ENCODE data around the gene APLF.
"Not testable (repeated sequence)": the region's sequence is repeated elsewhere in the genome, so short reads cannot be mapped to it uniquely, and the experiment has no call there.

Gene APLF

GRCh38 chr2:68441179-68441993 lies 26.0 kb upstream of the APLF start:
- peak; percentile 82 for DNase-seq

- DNase-seq, result no peak
Measured at GRCh38 chr2:68441994-68442322, 25.4 kb upstream of the APLF start.

- DNase-seq, result not testable (repeated sequence)
Measured at GRCh38 chr2:68446425-68446824, 21.0 kb upstream of the APLF start.

GRCh38 chr2:68447118-68447517 lies 20.3 kb upstream of the APLF start:
- DNase-seq, result no peak

- DNase-seq, result no peak
Measured at GRCh38 chr2:68448671-68449653, 18.4 kb upstream of the APLF start.

- no peak for DNase-seq
Measured at GRCh38 chr2:68452158-68452900, 15.1 kb upstream of the APLF start.

GRCh38 chr2:68453761-68454360 lies 13.5 kb upstream of the APLF start:
- DNase-seq, result no peak

- no peak for DNase-seq
Measured at GRCh38 chr2:68454719-68455118, 12.7 kb upstream of the APLF start.

GRCh38 chr2:68456198-68456597 lies 11.2 kb upstream of the APLF start:
- no peak for DNase-seq

- no peak for DNase-seq
Measured at GRCh38 chr2:68458981-68459380, 8.4 kb upstream of the APLF start.

- DNase-seq, result peak; percentile 39
Measured at GRCh38 chr2:68463287-68463877, 4.0 kb upstream of the APLF start.

- no peak for DNase-seq
Measured at GRCh38 chr2:68464651-68465050, 2.7 kb upstream of the APLF start.

GRCh38 chr2:68465081-68465916 lies 2.1 kb upstream of the APLF start:
- DNase-seq, result no peak

- DNase-seq, result no peak
Measured at GRCh38 chr2:68466361-68466777, 1.0 kb upstream of the APLF start.

- DNase-seq, result no peak
Measured at GRCh38 chr2:68466778-68467076, 658 bp upstream of the APLF start.

- DNase-seq, result no peak
Measured at GRCh38 chr2:68468801-68469200, 1.4 kb downstream of the APLF start.

- no peak for DNase-seq
Measured at GRCh38 chr2:68469935-68470334, 2.5 kb downstream of the APLF start.

GRCh38 chr2:68471385-68471784 lies 4.0 kb downstream of the APLF start:
- no peak for DNase-seq

GRCh38 chr2:68472796-68473414 lies 5.5 kb downstream of the APLF start:
- DNase-seq, result no peak

GRCh38 chr2:68475110-68475509 lies 7.7 kb downstream of the APLF start:
- no peak for DNase-seq

- no peak for DNase-seq
Measured at GRCh38 chr2:68475576-68475975, 8.2 kb downstream of the APLF start.
